Spinal cord (tissue), 10 donors: ENCODE results near the gene KLF7. TPM values are rescaled to one million over a fixed set of nuclear protein-coding genes. Genes with fewer than 3 reads are reported as not detected.

Experiments
- DNase-seq, 6 donors: peaks; one replicate each; pipeline versions ENCODE4 v3.0.0 to v3.0.0-alpha.2; 2013 to 2015; ENCODE audit warnings: low spot score in 6 of 6, low read depth in 4 of 6
- H3K27ac ChIP-seq: one replicate; pipeline ENCODE4 v1.5.1; 2013; ENCODE audit warnings: low read depth, low read length, control low read depth
- H3K27me3 ChIP-seq: one replicate; pipeline ENCODE4 v1.6.1; 2013; ENCODE audit warnings: low read length; ENCODE audit not compliant: control insufficient read depth, insufficient read depth
- H3K36me3 ChIP-seq: one replicate; pipeline ENCODE4 v1.6.1; 2013; ENCODE audit warnings: low read length; ENCODE audit not compliant: control insufficient read depth, insufficient read depth
- H3K4me1 ChIP-seq: one replicate; pipeline ENCODE4 v1.6.1; 2013; ENCODE audit warnings: low read length; ENCODE audit not compliant: control insufficient read depth, insufficient read depth
- H3K4me3 ChIP-seq: one replicate; pipeline ENCODE4 v1.5.1; 2013; ENCODE audit warnings: low read depth, low read length, control low read depth
- H3K9me3 ChIP-seq: one replicate; pipeline ENCODE4 v1.6.1; 2013; ENCODE audit warnings: low read length; ENCODE audit not compliant: control insufficient read depth, insufficient read depth
- WGBS: methylation state at CpG from one replicate; pipeline ENCODE4 v1.1.5; 2013; ENCODE audit warnings: missing lambda C conversion rate; ENCODE audit not compliant: insufficient coverage; 5-methylcytosine and 5-hydroxymethylcytosine counted together
- polyA plus RNA-seq, 2 donors: library from polyadenylated mRNA; unstranded; fragments of 120-200 nt; gene quantifications; one replicate each; pipeline ENCODE4 v1.2.1, GENCODE V29; 2013; ENCODE audit not compliant: insufficient read length in 2 of 2
- total RNA-seq, 2 donors: library from RNA; depleted of rRNA in 1 of 2; stranded (reverse); fragments of 120-200 nt in 1 of 2; fragments of >200 nt in 1 of 2; gene quantifications; one replicate each; pipeline versions ENCODE4 v1.2.3 to v1.2.4, GENCODE V29; 2013 to 2014
- donor health status: healthy.

Gene KLF7
- total and polyA plus RNA-seq, 4 donors, result 18.2 to 30.0 (median 26.3) TPM

- peaks cover 7% of the 10 kb centered on the region for H3K4me1 ChIP-seq
- no peak overlapping the region for H3K4me3 ChIP-seq
- no peaks in the 10 kb centered on the region for H3K27me3 ChIP-seq
- no peaks in the 10 kb centered on the region for H3K9me3 ChIP-seq
- H3K27ac ChIP-seq, result no peak overlapping the region
- H3K36me3 ChIP-seq, result no peaks in the 10 kb centered on the region
- DNase-seq, result no peak
These were observed 25.5 kb downstream of the KLF7 start for GRCh38 chr2:207140265-207140664.

DNA sequence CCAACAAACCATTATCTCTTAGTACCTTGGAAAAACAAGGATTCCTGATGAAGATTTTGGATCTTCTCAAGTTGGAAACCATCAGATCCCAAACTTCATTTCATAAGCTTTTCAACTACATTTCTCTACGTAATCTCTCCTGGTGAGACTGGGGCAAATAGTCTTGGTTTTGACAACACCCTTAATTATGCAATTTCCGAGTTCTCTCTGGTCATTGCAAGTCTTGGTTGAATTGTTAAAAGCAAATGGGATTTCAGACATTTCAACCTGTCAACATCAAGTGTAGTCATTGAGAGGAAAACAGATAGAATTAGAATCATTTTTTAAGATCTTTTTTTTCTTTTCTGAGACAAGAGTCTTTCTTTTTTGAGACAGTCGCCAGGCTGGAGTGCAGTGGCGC, 26.2 kb downstream of the KLF7 start:
- no peaks in the 10 kb centered on the region for H3K9me3 ChIP-seq
- no peak for DNase-seq
- WGBS, result no CpG with 5 or more reads among the region's 4 CpGs
- H3K27me3 ChIP-seq, result no peaks in the 10 kb centered on the region
- H3K36me3 ChIP-seq, result no peaks in the 10 kb centered on the region
- no peak overlapping the region for H3K4me3 ChIP-seq
- H3K4me1 ChIP-seq, result peaks cover 9% of the 10 kb centered on the region
- no peak overlapping the region for H3K27ac ChIP-seq

- Histone ChIP-seq H3K27ac (peak overlapping the region; percentile 25), H3K4me1 (peaks cover 10% of the 10 kb centered on the region), H3K36me3 (no peaks in the 10 kb centered on the region), H3K4me3 (no peak overlapping the region), H3K9me3 (no peaks in the 10 kb centered on the region), H3K27me3 (no peaks in the 10 kb centered on the region)
- DNase-seq, result peak in 1 of 6 donors; percentile 62
- WGBS, result 62% methylated on average over 4 of the region's 9 CpGs
These were observed 27.0 kb downstream of the KLF7 start for GRCh38 chr2:207138627-207139297.

- Histone ChIP-seq H3K4me1 (peaks cover 12% of the 10 kb centered on the region), H3K27me3 (no peaks in the 10 kb centered on the region), H3K9me3 (no peaks in the 10 kb centered on the region), H3K36me3 (no peaks in the 10 kb centered on the region), H3K4me3 (no peak overlapping the region), H3K27ac (no peak overlapping the region)
- WGBS, result no CpG with 5 or more reads among the region's 2 CpGs
- no peak for DNase-seq
These were observed 28.0 kb downstream of the KLF7 start for GRCh38 chr2:207137596-207138337.

DNA sequence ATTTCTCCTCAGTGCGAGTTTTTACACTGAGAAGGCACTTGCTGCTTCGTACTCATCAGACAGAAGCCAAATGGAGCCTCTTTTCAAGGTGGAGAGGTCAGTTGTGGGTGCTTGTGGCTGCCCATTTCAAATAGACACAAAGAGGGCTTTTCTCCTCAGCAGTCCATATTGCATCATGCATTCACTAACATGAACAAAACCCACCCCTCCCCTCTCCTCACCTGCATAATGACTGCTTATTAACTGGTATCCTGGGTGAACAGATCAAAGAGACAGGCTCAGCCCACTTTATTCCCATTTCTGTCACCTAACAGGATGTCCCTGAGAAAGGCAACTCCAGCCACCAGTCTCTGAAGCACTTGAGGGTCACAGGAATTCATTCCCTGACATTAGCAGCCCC, 28.9 kb downstream of the KLF7 start:
- DNase-seq, result no peak
- peaks cover 12% of the 10 kb centered on the region for H3K4me1 ChIP-seq
- H3K27me3 ChIP-seq, result no peaks in the 10 kb centered on the region
- WGBS, result 67% methylated on average over 1 of the region's 2 CpGs
- no peak overlapping the region for H3K27ac ChIP-seq
- no peaks in the 10 kb centered on the region for H3K36me3 ChIP-seq
- H3K4me3 ChIP-seq, result no peak overlapping the region
- no peaks in the 10 kb centered on the region for H3K9me3 ChIP-seq

DNA sequence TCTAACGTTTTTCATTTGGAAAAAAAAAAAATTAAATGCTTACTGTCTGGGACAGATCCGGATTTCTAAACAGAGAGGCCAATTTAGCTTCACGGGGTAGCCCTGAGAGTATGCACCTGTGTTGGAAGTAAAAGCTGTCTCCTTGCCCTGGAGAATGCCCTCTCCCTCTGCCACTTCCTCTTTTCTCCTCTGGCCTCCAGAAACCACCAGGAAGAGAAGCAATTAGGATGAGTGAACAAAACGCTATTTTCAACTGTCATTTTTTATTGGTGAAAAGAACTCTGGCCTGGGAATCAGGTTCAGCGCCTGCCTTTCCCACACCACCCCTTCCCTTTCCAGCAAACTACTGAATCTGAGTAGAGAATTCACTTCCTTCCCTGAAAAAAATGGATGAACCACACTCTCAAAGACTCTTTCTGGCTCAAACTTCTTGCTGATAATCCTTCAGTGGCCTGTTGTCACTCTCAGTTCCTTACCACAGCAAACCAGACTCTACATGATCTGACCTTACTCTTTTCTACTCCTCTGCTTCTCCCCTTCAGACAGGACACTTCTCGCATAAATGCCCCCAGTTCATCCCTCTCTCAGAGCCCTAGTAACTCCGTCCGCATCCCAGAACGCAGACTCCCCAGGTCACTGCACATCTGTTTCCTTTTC, 29.8 kb downstream of the KLF7 start:
- Histone ChIP-seq H3K9me3 (no peaks in the 10 kb centered on the region), H3K36me3 (no peaks in the 10 kb centered on the region), H3K4me1 (peaks cover 12% of the 10 kb centered on the region), H3K27me3 (no peaks in the 10 kb centered on the region), H3K4me3 (no peak overlapping the region), H3K27ac (peak overlapping the region; percentile 35)
- WGBS, result 79% methylated on average over 5 of the region's 9 CpGs
- DNase-seq, result no peak

GRCh38 chr2:207135340-207135739, 30.4 kb downstream of the KLF7 start:
- Histone ChIP-seq H3K4me1 (peaks cover 12% of the 10 kb centered on the region), H3K4me3 (no peak overlapping the region), H3K36me3 (no peaks in the 10 kb centered on the region), H3K27me3 (no peaks in the 10 kb centered on the region), H3K9me3 (no peaks in the 10 kb centered on the region), H3K27ac (peak overlapping the region; percentile 35)
- DNase-seq, result no peak
- WGBS, result no CpG with 5 or more reads among the region's 1 CpG

DNA sequence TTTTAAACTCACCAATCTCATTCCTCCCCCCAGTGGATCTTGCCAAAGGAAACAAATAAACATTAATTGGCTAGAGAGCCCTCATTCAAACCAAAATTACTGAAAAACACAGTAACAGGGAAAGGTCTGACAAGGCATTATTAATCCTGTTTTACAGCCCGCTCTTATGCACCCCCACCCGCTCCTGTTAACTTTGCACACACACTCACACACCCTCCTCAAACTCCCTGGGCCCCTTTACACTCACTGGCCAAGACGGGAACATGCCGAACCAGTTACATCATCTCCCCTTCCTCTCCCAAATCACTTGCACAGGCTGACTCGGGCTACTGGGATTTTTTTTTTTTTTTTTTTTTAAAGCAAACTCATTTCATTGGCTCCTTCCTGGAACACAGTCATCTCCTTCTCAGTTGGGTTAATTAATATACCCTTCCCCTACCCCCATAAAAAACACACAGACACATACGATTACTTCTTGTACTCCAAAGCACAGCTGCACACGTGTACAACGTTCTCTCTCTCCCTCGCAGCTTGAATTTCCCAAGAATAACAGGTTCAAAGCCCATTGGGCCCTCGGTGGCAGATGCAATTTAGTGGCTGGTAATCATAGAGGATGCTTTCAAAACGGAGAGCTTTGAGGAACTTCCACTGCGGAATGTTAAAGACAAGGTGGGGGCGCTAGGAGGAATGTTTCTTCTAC, 31.8 kb downstream of the KLF7 start:
- Histone ChIP-seq H3K4me1 (peaks cover 12% of the 10 kb centered on the region), H3K27me3 (no peaks in the 10 kb centered on the region), H3K27ac (peak overlapping the region; percentile 73), H3K4me3 (no peak overlapping the region), H3K36me3 (no peaks in the 10 kb centered on the region), H3K9me3 (no peaks in the 10 kb centered on the region)
- WGBS, result 28% methylated on average over 9 of the region's 13 CpGs
- peak in 1 of 6 donors; percentile 81 for DNase-seq

GRCh38 chr2:207133458-207133819, 32.3 kb downstream of the KLF7 start:
- H3K27ac ChIP-seq, result peak overlapping the region; percentile 73
- no CpG with 5 or more reads among the region's 6 CpGs for WGBS
- H3K9me3 ChIP-seq, result no peaks in the 10 kb centered on the region
- DNase-seq, result peak in 2 of 6 donors; percentile 57 to 87
- H3K4me3 ChIP-seq, result no peak overlapping the region
- peaks cover 12% of the 10 kb centered on the region for H3K4me1 ChIP-seq
- H3K27me3 ChIP-seq, result no peaks in the 10 kb centered on the region
- H3K36me3 ChIP-seq, result no peaks in the 10 kb centered on the region
